GOT3 (cell line): ENCODE measurements around the gene LKAAEAR1.
"Not testable (repeated sequence)": the region's sequence is repeated elsewhere in the genome, so short reads cannot be mapped to it uniquely, and the experiment has no call there.

Source experiments
- DNase-seq: peaks from one replicate; lab custom pipeline; 2025; ENCODE audit warnings: mixed read lengths; lab: John Stamatoyannopoulos, UW

Gene LKAAEAR1

GRCh38 chr20:64083804-64084684, at the start of gene LKAAEAR1:
TSS of gene LKAAEAR1 (minus strand) at chr20:64084398. CDS start at chr20:64084219, 179 bp downstream.
- DNase-seq: no peak

GRCh38 chr20:64131406-64131805, 47.2 kb upstream of the LKAAEAR1 start:
- no peak for DNase-seq

GRCh38 chr20:64130876-64131275, 46.7 kb upstream of the LKAAEAR1 start:
- DNase-seq: no peak

- DNase-seq: no peak
Measured at GRCh38 chr20:64130271-64130670, 46.1 kb upstream of the LKAAEAR1 start.

- no peak for DNase-seq
Measured at GRCh38 chr20:64129146-64129782, 45.1 kb upstream of the LKAAEAR1 start.

- not testable (repeated sequence) for DNase-seq
Measured at GRCh38 chr20:64123517-64123916, 39.3 kb upstream of the LKAAEAR1 start.

GRCh38 chr20:64122927-64123326, 38.7 kb upstream of the LKAAEAR1 start:
- DNase-seq: not testable (repeated sequence)

GRCh38 chr20:64121586-64121985, 37.4 kb upstream of the LKAAEAR1 start:
- DNase-seq: no peak

- DNase-seq: no peak
Measured at GRCh38 chr20:64119681-64120341, 35.6 kb upstream of the LKAAEAR1 start.

GRCh38 chr20:64119301-64119680, 35.1 kb upstream of the LKAAEAR1 start:
- DNase-seq: no peak

- not testable (repeated sequence) for DNase-seq
Measured at GRCh38 chr20:64117432-64117777, 33.2 kb upstream of the LKAAEAR1 start.

GRCh38 chr20:64116541-64117431, 32.6 kb upstream of the LKAAEAR1 start:
- no peak for DNase-seq

- no peak for DNase-seq
Measured at GRCh38 chr20:64116016-64116415, 31.8 kb upstream of the LKAAEAR1 start.

GRCh38 chr20:64115171-64115911, 31.1 kb upstream of the LKAAEAR1 start:
- DNase-seq: no peak

- no peak for DNase-seq
Measured at GRCh38 chr20:64114356-64114971, 30.3 kb upstream of the LKAAEAR1 start.

GRCh38 chr20:64113796-64114355, 29.7 kb upstream of the LKAAEAR1 start:
- DNase-seq: no peak

GRCh38 chr20:64113444-64113775, 29.2 kb upstream of the LKAAEAR1 start:
- no peak for DNase-seq

GRCh38 chr20:64112691-64113443, 28.7 kb upstream of the LKAAEAR1 start:
- DNase-seq: no peak

GRCh38 chr20:64111841-64112641, 27.8 kb upstream of the LKAAEAR1 start:
- no peak for DNase-seq
